ENCODE measurements around the gene STAM2. TPM values are rescaled to one million over a fixed set of nuclear protein-coding genes. Genes with fewer than 3 reads are reported as not detected.

STAM2 gene
- total RNA-seq, 1 donor from 2014 or later: 25.1 TPM

DNA sequence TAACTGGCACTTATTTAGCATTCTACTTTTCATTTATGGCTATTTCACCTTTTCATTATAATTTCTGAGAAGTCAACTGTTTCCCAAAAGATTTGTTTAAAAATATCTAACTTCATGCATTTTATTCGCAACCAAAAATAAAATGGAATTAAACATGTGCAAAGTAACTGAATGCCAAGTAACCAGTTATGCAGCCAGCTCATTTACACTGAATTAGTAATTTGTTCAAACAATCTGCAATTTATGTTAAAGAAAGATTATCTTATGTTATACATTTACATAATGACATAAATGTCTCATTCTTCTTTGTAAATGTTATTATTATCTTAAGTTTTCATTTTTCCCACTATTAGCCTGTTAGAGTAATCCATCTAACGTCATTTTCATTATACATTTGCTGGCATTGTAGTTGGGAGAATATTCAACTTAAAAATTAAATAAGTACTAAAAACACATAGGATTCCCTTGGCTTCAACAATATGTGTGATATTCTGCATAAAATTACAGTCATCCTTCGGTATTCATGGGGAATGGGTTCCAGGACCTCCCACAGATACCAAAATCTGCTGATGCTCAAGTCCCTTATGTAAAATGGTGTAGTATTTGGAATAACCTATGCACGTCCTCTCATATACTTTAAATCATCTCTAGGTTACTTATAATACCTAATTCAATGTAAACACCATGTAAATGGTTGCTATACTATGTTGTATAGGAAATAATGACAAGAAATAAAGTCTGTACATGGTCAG lies 43.7 kb upstream of the STAM2 start:
- Mint-ChIP-seq H3K27ac (ENCODE audit: unreplicated experiment) (no peak overlapping the region), H3K27me3 (ENCODE audit: unreplicated experiment) (peaks cover 2% of the 10 kb centered on the region), H3K4me3 (ENCODE audit: unreplicated experiment) (no peak overlapping the region), H3K9me3 (ENCODE audit: unreplicated experiment) (no peaks in the 10 kb centered on the region), H3K36me3 (ENCODE audit: unreplicated experiment) (no peaks in the 10 kb centered on the region), H3K4me1 (ENCODE audit: low read depth, unreplicated experiment) (no peaks in the 10 kb centered on the region)
- no peak for DNase-seq
- no peak for TF ChIP-seq CTCF (IDR thresholded peaks at IDR 0.05; ENCODE audit: partially characterized antibody, unreplicated experiment)

- Mint-ChIP-seq H3K9me3 (ENCODE audit: unreplicated experiment) (peaks cover 3% of the 10 kb centered on the region), H3K4me3 (ENCODE audit: unreplicated experiment) (no peak overlapping the region), H3K27ac (ENCODE audit: unreplicated experiment) (no peak overlapping the region), H3K27me3 (ENCODE audit: unreplicated experiment) (no peaks in the 10 kb centered on the region), H3K36me3 (ENCODE audit: unreplicated experiment) (no peaks in the 10 kb centered on the region), H3K4me1 (ENCODE audit: low read depth, unreplicated experiment) (no peaks in the 10 kb centered on the region)
- DNase-seq: no peak
- no peak for TF ChIP-seq CTCF (IDR thresholded peaks at IDR 0.05; ENCODE audit: partially characterized antibody, unreplicated experiment)
These were observed 25.9 kb upstream of the STAM2 start for GRCh38 chr2:152201466-152201830.

DNA sequence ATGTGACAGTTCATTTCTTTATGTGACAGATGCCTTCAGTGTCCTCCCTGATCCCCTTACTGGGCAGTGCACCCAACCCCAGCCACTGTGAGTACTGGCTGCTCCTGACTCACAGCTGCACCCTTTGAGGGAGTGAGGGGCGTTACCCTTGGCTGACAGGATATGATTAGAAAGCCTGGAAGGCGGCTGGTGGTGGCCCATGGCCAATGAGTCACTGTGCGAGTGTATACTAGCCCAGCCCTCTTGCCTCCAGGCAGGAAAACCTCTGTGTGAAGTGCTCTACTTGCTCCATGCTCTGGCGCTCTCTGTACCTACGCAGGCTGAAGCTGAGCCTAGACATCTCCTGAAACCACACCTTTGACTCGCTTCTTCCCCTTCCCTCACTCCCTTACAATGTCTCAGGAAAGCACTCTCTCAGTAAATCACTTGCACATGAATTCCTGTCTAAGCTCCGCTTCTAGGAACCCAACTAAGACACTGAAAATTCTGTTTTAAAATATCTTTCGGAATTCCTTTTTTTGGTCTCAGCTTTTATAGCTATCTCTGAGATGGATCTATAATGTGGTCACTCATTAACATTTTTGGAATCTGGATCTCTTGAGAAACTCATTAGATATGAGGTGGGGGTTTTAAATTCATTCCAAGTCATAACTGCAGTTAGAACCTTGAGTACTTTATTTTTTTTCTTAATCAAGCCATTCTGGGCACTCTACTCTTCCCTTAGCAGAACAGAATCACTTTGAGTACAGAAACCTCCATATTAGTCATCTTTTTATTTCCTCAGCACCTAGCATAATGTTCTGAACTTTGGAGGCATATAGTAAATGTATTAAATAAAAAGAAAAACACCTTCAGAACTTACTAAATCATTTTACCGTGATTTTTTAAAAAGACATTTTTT lies 25.3 kb upstream of the STAM2 start:
- no peaks in the 10 kb centered on the region for H3K4me1 Mint-ChIP-seq (ENCODE audit: low read depth, unreplicated experiment)

DNA sequence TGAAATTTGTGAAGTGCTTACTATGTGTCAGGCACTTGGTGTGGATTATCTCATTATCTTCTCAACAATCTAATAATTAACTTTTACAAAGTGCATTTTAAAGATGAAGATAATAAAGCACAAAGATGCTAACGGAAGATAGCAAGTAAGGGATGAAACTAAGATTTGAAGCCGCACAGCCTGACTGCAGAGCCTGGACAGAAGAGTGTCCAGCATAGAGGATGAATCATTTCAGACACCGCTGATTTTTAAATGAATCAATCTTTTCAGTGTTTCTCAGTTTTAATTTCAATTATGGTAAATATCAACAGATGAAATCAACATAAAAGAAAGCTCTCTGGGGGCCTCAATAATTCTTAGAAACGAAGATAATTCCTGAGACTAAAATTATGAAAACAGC lies 24.5 kb upstream of the STAM2 start:
- no peak overlapping the region for H3K27ac Mint-ChIP-seq (ENCODE audit: unreplicated experiment)
- DNase-seq: no peak

More for the DNA sequence above, 25.3 kb upstream of the STAM2 start:
- no peak for DNase-seq
- no peak for TF ChIP-seq CTCF (IDR thresholded peaks at IDR 0.05; ENCODE audit: partially characterized antibody, unreplicated experiment)
- peaks cover 5% of the 10 kb centered on the region for H3K9me3 Mint-ChIP-seq (ENCODE audit: unreplicated experiment)
- no peak overlapping the region for H3K27ac Mint-ChIP-seq (ENCODE audit: unreplicated experiment)
- no peaks in the 10 kb centered on the region for H3K36me3 Mint-ChIP-seq (ENCODE audit: unreplicated experiment)
- no peaks in the 10 kb centered on the region for H3K27me3 Mint-ChIP-seq (ENCODE audit: unreplicated experiment)
- H3K4me3 Mint-ChIP-seq (ENCODE audit: unreplicated experiment): no peak overlapping the region

More for the DNA sequence above, 24.5 kb upstream of the STAM2 start:
- TF ChIP-seq CTCF (IDR thresholded peaks at IDR 0.05; ENCODE audit: partially characterized antibody, unreplicated experiment): no peak
- H3K9me3 Mint-ChIP-seq (ENCODE audit: unreplicated experiment): peaks cover 5% of the 10 kb centered on the region
- H3K4me3 Mint-ChIP-seq (ENCODE audit: unreplicated experiment): no peak overlapping the region
- H3K27me3 Mint-ChIP-seq (ENCODE audit: unreplicated experiment): no peaks in the 10 kb centered on the region
- H3K4me1 Mint-ChIP-seq (ENCODE audit: low read depth, unreplicated experiment): no peaks in the 10 kb centered on the region
- H3K36me3 Mint-ChIP-seq (ENCODE audit: unreplicated experiment): no peaks in the 10 kb centered on the region
